HG03103 (cell line): ENCODE results near the gene NFIC.
"Not testable (repeated sequence)": the region's sequence is repeated elsewhere in the genome, so short reads cannot be mapped to it uniquely, and the experiment has no call there.

Experiments used
- ATAC-seq: cut with Tn5 transposase; IDR thresholded peaks from one replicate; pipeline ENCODE4 v1.9.1; 2021; ENCODE audit warnings: low read depth; ENCODE audit not compliant: unreplicated experiment

The NFIC gene

DNA sequence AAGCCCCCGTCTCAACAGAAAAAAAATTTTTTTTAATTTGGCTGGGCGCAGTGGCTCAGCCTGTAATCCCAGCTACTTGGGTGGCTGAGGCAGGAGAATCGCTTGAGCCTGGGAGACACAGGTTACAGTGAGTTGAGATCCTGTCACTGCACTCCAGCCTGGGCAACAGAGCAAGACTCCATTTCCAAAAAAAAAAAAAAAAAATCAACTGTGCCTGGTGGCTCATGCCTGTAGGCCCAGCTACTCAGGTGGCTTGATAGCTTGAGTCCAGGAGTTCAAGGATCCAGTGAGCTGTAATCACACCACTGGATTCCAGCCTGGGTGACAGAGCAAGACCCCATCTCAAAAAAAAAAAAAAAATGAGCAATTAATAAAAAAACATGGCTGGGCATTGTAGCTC, 135.4 kb downstream of the NFIC start:
- ATAC-seq, result no peak

DNA sequence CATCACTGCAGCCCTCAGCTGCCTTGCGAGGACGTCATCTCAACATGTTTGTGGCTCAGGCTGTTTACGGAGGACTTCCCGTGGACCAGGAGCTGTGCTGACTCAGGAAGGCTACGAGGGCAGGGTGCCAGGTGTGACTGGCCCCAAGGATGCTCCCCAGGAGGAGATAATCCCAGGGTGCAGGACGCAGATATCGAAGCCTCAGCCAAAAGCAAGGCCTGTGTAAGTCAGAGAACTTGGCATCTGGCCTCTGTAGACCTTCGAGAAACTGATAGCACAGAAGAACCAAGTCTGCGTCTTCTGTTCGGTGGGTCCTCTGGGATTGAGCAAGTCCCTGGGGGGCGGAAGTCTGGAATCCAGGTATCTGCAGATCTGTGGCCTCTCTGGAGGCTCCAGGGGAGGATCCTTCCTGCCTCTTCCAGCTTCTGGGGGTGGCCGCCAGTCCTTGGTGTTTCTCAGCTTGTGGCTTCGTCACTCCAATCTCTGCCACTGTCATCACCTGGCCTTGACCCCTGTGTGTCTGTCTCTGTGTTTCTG, 136.7 kb downstream of the NFIC start:
- no peak for ATAC-seq

DNA sequence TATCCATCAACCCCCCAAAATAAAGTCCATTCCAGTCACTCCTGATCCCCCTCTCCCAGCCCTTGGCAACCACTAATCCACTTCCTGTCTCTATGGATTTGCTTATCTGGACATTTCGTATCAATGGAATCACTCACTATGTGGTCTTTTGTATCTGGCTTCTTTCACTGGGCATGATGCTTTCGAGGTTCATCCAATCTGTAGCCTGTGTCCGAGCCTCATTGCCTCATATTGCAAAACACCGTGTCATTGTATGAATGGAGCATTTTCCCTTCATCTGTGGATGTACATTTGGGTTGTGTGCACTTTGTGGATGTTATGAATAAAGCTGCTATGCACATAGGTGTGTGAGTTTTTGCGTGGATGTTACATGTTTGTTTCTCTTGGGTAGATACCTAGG, 138.4 kb downstream of the NFIC start:
- ATAC-seq, result no peak

DNA sequence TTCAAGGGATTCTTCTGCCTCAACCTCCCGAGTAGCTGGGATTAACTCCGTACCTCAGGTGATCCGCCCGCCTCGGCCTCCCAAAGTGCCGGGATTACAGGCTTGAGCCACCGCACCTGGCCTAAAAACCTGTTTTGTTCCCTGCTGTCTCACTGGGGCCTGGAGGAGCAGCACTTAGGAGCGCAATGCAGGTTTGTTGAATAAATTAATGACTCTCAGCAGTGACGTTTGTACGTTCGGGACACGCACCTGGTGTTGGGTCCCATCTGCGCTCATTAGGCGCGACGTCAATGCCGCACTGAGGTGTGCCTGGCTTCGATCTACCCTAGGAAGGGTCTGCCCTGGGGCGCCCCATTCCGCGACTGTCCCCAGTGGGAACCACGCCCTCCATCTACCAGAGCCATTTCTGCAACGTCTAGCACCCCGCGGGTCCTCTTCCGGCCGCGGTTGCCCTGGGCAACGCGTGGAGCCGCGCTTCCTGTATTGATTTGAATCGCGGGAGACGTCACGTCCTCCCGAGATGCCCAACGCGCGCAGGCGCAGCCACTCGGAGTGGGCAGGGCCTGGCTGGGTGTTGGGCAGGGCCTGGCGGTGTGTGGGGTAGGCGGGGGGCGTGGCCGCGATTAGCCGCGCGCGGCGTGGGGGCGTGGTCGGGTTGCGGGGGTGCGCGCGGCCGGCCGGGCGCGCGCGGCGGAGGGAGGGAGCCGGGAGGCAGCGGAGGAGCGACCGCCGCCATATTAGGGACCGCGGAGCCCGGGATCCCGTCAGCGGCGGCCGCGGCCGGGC, 139.4 kb downstream of the NFIC start, which contains the start of gene FZR1:
TSS of gene FZR1 (plus strand) at position 714 of the 786 bp plus-strand sequence. CDS start 16,679 bp downstream, outside the sequence.
- ATAC-seq, result peak; percentile 90

DNA sequence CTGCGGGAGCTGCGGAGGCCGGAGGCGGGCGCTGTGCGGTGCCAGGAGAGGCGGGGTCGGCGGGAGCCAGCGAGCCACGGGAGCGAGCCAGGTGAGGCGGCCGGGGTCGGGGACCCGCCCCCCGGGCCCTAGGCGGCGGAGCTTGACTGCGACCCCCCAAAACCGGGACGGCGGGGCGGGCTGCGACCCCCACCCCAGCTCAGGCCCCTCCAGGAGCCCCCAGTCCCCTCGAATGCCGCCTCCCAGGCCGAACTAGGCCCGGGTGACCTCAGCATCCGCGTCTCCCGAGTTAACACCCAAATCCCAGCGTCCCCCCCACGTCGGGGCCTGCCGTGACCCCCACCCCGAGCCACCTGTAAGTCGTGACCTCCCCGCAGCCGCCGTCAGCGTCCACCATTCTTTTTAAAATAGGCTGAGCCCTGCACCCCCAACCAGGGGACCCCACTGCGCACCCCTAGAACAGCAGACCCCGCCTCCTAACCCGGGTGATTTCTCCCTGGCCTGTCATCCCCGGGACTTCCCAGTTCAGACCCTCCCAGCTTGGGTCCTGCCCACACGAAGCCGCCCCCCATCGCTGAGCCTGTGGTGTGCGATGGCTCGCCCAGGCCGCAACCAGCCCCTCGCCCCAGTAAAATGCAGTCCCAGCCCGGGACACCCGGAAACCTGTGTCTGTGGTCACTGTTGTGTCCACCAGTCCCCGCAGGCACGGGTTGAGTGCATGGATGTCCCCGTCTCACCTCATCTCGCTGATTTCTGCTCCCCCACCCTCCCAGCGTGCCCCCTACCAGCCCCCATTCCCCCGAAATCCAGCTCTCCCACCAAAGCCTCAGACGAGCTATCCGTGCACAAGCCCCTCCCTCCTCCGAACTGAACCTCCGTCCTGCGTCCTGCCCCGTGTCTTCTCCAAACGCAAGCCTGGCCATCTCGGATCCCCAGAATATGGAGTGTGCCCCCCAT, 140.3 kb downstream of the NFIC start:
- no peak for ATAC-seq

DNA sequence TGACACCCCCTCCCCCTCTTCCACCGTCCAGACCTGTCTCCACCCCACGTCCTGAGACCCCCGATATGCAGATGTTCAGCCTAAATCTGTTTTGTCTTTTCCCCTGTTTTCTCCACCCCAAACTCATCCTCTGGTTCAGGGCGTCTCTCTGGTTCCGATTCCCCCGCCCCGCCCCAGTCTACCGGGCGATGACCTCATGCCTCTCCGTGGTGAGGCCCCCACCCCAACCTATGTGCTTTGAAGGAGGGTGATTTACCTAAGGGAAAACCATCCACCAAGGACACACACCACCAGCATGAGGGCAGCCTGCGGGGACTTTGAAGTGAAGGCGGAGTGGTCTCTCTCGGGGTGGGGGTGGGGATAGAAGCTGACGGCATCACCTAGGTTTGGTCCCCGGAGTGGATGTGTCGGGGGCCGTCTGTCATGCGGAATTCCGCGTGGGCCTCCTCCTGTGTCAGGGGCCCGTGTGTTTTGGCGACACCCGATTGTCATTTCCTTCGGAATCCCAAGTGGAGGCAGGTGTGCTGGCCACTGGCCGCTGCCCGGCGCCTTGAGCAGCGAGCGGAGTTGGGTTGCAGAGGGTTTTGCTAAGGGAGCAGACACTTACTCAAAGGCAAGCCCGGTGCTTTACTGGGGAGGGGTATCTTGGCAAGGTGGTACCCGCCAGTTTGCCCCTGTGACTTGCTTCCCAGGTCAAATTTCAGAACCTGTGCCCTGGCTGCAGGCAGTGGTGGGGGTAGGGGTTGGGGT, 141.2 kb downstream of the NFIC start:
- no peak for ATAC-seq

DNA sequence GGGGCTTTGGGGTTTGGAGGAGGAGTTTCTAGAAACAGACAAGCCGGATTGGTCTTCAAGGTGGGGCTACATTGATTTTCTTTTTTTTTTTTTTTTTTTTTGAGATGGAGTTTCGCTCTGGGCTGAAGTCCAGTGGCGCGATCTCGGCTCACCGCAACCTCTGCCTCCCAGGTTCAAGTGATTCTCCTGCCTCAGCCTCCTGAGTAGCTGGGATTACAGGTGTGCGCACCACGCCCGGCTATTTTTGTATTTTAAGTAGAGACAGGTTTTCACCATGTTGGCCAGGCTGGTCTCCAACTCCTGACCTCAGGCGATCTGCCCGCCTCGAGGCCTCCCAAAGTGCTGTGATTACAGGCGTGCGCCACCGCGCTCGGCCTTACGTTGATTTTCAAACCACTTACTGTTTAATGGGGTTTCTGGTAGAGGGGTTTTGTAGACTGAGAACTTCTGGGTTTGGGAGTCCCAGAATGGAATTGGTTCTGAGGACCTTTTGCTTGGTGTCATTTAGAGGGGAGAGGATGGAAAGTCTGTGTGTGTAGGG, 141.8 kb downstream of the NFIC start:
- not testable (repeated sequence) for ATAC-seq

DNA sequence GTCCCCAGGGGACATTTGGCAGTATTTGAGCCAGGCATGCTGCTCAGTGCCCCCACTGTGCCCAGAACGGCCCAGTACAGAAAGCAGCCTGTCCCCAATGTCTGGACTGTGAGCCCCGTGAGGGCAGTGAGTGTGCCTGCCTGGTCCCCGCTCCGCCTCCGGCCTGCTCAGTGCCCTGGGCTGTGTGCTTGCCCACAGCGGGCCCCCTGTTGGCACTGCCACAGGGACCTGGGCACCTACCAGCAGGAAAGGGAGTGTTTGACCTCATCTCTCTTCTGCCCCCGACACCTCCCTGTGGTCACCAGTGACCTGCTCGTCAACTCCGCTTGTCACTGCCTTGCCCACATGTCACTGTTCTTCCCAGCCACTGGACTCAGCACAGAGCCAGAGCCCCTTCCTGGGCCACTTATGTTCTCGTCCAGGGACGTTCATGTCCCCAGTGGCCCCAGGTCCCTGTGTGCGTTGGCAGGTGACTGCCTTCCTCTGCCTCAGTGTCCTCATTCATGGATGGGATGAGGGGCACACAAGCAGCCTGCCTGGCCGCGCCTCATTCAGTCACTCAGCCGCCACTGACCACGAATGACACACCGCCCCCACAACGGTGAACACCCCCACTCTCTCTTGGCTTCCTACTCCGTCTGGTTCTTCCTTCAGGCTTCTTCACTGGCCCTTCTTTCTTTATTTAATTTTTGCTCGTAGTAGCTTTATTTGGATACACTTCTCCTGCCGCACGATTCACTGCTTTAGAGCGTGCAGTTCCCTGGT, 142.6 kb downstream of the NFIC start:
- ATAC-seq, result no peak

DNA sequence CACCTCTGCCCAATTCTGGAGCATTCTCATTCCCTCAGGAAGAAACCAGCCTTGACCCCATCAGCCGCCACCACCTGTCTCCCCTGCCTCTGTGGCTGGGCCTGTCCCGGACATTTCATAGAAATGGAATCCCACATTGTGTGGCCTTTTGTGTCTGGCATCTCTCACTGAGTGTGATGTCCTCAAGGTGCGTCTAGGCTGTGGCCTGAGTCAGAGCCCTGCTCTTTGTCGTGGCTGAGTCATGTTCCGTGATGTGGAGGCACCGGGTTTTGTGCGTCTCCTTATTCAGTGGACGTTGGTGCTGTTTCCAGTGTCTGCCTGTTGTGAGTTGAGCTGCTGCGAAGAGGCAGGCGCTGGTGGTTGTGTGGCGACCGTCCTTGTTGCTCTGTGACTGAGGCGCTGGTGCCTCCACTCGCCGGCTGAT, 143.2 kb downstream of the NFIC start:
- ATAC-seq, result no peak

DNA sequence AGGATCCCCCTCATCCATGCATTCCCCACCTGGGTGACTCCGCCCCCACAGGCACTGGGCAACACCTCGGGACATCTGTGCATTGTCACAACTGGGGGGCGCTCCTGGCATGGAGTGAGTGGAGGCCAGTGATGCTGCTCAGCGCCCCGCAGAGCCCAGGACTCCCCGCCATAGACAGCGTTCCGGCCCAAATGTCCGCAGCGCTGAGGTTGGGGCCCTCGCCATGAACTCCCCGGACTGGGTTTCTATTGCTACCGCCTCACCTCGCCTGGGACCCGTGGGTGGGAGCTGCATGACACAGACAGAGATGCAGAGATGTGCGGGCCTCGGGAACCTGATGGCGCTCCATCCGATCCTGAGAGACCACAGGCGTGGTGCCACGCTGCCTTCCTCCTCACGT, 144.3 kb downstream of the NFIC start:
- ATAC-seq, result no peak

DNA sequence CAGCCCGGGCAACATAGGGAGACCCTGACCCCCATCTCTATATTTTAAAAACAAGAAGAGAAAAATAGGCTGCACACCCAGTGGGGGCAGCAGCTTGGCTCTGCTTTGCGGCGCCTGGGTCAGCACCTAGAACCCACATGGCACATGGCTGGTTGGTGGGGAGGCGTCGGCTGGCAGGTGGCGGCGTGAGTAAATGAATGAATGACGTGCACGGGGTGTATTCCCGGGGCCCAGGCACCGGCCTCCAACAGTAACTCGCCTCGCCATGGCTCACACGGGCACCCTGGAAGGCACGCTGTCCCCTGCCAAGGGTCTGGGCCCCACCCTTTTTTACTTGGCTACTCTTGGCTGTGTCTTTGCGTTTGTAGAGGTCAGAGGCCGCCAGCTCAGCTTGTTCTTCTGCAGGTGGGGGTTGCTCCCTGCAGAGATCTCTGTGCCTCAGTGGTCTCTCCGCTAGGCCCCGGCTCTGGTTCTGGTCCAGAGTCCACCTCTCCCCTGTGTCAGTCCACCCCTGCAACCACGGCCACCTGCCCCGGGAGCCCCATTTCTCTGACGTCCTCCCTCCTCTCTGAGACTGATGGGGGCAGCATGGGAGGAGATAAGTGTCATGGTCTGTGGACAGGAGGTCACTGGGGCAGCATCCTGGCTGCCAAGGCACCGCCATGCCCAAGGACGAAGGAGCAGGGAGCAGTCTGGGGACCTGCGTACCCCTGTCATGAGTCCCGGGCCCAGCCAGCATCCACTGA, 145.3 kb downstream of the NFIC start:
- no peak for ATAC-seq

DNA sequence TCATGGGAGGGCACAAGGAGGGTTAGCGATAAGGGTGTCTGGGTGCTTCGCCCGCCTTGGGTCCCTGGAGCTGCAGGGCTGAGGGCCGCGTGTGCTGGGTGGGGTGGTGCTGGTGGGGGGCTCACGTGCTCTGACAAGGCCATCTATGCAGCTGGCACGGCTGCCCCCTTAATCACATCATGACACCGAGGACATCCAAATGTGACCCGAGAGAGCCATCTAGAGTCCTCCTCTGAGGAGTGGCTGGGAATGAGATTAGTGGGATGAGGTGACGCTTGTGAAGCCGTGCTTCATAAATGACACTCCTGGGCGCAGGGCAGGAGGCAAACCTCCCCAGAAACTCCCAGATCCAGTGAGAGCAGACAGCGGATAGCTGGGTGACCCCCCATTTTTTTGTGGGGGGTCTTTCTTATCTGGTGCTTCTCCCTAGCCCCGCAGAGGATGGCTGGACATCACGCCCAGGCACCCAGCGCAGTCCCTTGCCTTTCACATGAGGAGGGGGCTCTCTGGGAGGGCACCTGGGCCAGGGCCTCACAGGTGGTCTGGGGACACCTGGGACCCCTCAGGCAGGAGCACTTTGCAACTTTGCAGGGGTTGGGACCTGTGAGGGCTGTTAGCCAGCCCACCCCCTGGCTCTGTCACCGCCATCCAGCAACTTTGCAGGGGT, 146.3 kb downstream of the NFIC start:
- ATAC-seq, result no peak

DNA sequence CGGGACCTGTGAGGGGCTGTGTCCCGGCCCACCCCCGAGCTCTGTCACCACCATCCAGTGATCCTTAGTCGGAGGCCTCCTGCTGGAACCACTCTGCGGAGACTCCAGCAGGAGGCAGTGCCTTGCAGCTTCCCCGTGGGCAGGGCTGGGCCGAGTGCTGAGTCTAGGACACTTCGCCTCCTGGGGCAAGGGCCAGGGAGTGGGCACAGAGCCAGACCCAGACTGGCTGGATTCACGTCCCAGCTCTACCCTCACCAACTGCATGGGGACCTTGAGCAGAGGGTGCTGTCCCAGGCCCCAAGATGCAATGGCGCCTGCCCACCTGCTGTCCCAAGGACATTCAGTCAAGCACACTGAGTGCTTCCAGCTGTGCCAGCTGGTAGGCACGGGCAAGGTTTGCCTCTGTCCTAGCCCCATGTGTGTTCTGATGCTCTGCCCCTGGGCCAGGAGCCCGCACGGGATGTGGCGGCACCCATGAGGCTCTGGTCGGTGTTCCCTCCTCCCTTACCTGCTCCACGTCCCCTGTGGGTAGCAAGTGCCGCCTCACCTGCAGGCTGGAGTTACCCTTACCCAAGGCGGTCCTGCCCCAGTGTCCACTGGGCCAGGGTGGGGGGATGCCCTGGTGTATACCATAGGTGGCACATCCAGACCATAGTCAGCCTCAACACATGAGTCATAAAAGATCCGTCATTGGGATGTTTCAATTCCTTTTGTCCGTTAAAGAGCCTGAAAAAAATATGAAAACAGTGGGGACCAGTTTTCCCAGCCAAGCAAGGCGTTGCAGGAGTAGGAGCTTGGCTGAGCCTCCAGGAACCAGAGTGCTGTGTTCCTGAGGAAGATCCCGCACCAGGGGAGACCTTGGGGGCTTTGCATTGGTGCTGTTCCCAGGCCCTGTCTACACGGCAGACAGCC, 147.1 kb downstream of the NFIC start:
- ATAC-seq, result no peak

DNA sequence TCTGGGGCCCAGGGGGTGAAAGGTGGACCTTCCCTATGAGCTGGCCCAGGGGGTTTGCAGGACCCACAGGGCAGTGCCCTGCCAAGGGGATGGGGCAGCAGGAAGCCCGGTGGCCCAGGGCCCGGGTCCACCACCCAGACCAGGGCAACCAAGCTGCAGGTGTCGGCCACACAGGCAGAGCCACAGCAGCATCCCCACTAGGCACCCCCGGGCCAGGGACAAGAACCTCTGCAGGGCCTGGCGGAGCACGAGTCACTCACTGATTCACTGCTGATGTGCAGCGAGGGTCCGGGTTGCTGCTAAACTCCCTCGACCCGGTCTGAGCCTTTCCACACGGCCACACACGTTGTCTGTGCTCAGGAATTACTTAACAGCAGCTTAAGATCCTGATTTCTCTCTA, 148.5 kb downstream of the NFIC start:
- no peak for ATAC-seq

DNA sequence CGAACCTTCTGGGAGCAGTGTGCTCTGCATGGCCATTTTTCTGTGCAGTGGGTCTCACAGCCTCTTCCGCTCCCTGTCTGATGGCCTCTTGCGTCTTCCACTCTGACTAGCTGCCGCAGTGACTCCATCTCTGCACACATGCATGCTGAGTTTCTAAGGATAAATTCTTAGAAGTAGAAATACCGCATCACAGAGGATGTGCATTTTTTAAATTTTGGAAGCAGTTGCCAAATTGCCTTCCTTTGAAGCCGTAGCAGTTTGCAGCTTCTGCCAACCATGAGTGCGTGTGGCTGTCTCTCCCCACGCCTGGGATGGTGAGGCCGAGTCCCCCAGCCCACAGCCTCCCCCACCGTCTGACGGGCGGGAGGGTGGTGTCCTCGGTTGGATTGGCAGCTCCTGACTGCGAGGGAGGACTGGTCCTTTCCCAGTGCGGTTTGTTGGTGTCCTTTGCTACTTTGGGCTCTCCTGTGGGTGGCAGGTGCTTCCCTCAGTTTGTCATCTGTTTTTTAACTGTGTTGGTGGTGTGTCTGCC, 149.6 kb downstream of the NFIC start:
- no peak for ATAC-seq

DNA sequence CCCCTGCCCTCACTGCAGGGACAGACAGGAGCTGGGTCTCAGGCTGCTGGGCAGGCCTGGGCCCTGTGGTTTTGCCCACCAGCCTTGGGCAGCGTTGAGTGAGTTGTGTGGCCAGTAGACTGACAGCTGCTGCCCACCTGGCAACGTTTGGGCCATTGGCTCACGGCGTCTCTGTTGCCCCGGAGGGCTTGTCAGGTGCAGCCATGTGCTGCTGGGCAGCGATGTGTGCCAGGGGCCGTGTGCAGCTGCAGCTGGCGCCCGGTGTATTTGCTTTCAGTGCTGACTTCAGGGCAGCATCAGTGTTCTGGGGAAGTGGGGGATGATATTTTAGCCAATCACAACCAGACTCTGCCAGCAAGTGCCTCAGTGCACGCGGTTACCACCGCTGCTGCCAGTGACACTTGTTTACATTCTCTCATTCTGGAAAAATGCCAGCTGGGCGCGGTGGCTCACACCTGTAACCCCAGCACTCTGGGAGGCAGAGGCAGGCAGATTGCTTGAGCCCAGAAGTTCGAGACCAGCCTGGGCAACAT, 150.4 kb downstream of the NFIC start:
- no peak for ATAC-seq

DNA sequence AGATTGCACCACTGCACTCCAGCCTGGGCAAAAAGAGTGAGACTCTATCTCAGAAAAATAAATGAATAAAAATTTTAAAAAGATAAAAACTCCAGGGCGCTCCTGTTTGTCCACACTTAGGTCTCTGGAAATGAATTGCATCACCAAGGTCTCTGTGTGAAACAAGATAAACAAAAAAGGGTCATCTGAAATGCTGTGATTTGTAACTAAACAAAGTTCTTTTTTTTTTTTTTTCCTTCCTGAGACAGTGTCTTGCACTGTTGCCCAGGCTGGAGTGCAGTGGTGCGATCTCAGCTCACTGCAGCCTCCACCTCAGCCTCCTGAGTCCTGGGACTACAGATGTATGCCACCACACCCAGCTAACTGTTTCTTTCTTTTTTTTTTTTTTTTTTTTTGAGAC, 151.3 kb downstream of the NFIC start:
- ATAC-seq, result no peak
